Astrocyte (in vitro differentiated cells and primary cell): ENCODE results near the gene SLC47A2. TPM values are rescaled to one million over a fixed set of nuclear protein-coding genes. Genes with fewer than 3 reads are reported as not detected.

Experiments
- DNase-seq: peaks from one replicate; pipeline ENCODE4 v3.0.0-alpha.2; 2010; ENCODE audit warnings: low read depth
- FAIRE-seq: peaks from 2 replicates; lab custom pipeline; 2011; peaks lifted over from hg19 to GRCh38; lab: Jason Lieb, UNC
- H2AFZ ChIP-seq: 2 replicates; pipeline ENCODE4 v1.6.0; 2012; ENCODE audit warnings: low read depth, low read length, inconsistent platforms
- H3K27ac ChIP-seq: 2 replicates; pipeline ENCODE4 v1.5.1; 2011; ENCODE audit warnings: low read depth, low read length, inconsistent platforms
- H3K27me3 ChIP-seq: 2 replicates; pipeline ENCODE4 v1.6.0; 2011; ENCODE audit warnings: low read length, inconsistent platforms; ENCODE audit not compliant: insufficient read depth
- H3K36me3 ChIP-seq: 2 replicates; pipeline ENCODE4 v1.5.1; 2011; ENCODE audit warnings: low read length, inconsistent platforms; ENCODE audit not compliant: insufficient read depth
- H3K4me1 ChIP-seq: 2 replicates; pipeline ENCODE4 v1.5.1; 2011; ENCODE audit warnings: low read length, inconsistent platforms; ENCODE audit not compliant: insufficient read depth
- H3K4me2 ChIP-seq: 2 replicates; pipeline ENCODE4 v1.6.0; 2012; ENCODE audit warnings: low read length, inconsistent platforms
- H3K4me3 ChIP-seq: 2 replicates; pipeline ENCODE4 v1.5.1; 2011; ENCODE audit warnings: low read depth, mild to moderate bottlenecking, low read length, inconsistent platforms; ENCODE audit not compliant: insufficient read depth
- H3K79me2 ChIP-seq: 2 replicates; pipeline ENCODE4 v1.6.0; 2012; ENCODE audit warnings: mild to moderate bottlenecking, low read length, inconsistent platforms; ENCODE audit not compliant: insufficient read depth
- H3K9ac ChIP-seq: 2 replicates; pipeline ENCODE4 v1.6.0; 2012; ENCODE audit warnings: mild to moderate bottlenecking, low read length, inconsistent platforms
- H3K9me3 ChIP-seq: 2 replicates; pipeline ENCODE4 v1.5.1; 2012; ENCODE audit warnings: low read depth, mild to moderate bottlenecking, low read length, inconsistent platforms; ENCODE audit not compliant: insufficient read depth
- H4K20me1 ChIP-seq: 2 replicates; pipeline ENCODE4 v1.6.0; 2012; ENCODE audit warnings: low read length, inconsistent platforms; ENCODE audit not compliant: insufficient read depth
- H3K27ac Mint-ChIP-seq: one replicate; pipeline ENCODE4 v1.8.0; 2021; ENCODE audit warnings: mild to moderate bottlenecking, mixed read lengths; ENCODE audit not compliant: unreplicated experiment
- H3K27me3 Mint-ChIP-seq: one replicate; pipeline ENCODE4 v1.8.0; 2021; ENCODE audit warnings: low read depth, mixed read lengths; ENCODE audit not compliant: unreplicated experiment
- H3K36me3 Mint-ChIP-seq: one replicate; pipeline ENCODE4 v1.8.0; 2021; ENCODE audit warnings: low read depth, mixed read lengths; ENCODE audit not compliant: unreplicated experiment
- H3K4me1 Mint-ChIP-seq: one replicate; pipeline ENCODE4 v1.8.0; 2021; ENCODE audit warnings: low read depth, mixed read lengths; ENCODE audit not compliant: unreplicated experiment
- H3K4me3 Mint-ChIP-seq: one replicate; pipeline ENCODE4 v1.8.0; 2021; ENCODE audit warnings: mild to moderate bottlenecking, moderate library complexity, mixed read lengths; ENCODE audit not compliant: unreplicated experiment
- H3K9me3 Mint-ChIP-seq: one replicate; pipeline ENCODE4 v1.8.0; 2021; ENCODE audit warnings: mild to moderate bottlenecking, mixed read lengths; ENCODE audit not compliant: unreplicated experiment
- CTCF ChIP-seq: IDR thresholded peaks from 2 replicates; pipeline ENCODE4 v1.5.1; 2011; ENCODE audit warnings: low read depth, mild to moderate bottlenecking, inconsistent platforms, low read length, moderate library complexity; ENCODE audit not compliant: insufficient read depth
- EZH2 ChIP-seq: IDR thresholded peaks from 2 replicates; pipeline ENCODE4 v1.6.1; 2012; ENCODE audit warnings: mild to moderate bottlenecking, low read length, inconsistent platforms; ENCODE audit not compliant: insufficient read depth
- total RNA-seq: library from RNA; stranded (reverse); gene quantifications from 2 replicates; pipeline ENCODE4 v1.2.1, GENCODE V29; 2021

The SLC47A2 gene
- total RNA-seq, 1 donor from 2014 or later: not detected

- Mint-ChIP-seq H3K36me3 (peaks cover 1% of the 10 kb centered on the region), H3K27ac (peak overlapping the region; percentile 95), H3K4me1 (peaks cover 23% of the 10 kb centered on the region), H3K4me3 (peak overlapping the region; percentile 83), H3K9me3 (no peaks in the 10 kb centered on the region), H3K27me3 (no peaks in the 10 kb centered on the region)
- Histone ChIP-seq H3K36me3 (no peaks in the 10 kb centered on the region), H3K9me3 (no peaks in the 10 kb centered on the region), H3K79me2 (no peaks in the 10 kb centered on the region), H4K20me1 (no peaks in the 10 kb centered on the region), H3K9ac (peak overlapping the region; percentile 84), H3K4me3 (peak overlapping the region; percentile 82), H3K27ac (peak overlapping the region; percentile 80), H3K4me1 (peaks cover 21% of the 10 kb centered on the region), H3K27me3 (peaks cover 2% of the 10 kb centered on the region), H2AFZ (peak overlapping the region; percentile 99), H3K4me2 (peak overlapping the region; percentile 99)
- FAIRE-seq (no peak), DNase-seq (peak; percentile 51)
- TF ChIP-seq EZH2 (no peak), CTCF (no peak)
These were observed 68.5 kb downstream of the SLC47A2 start for GRCh38 chr17:19647697-19648474.

GRCh38 chr17:19646788-19647696, 69.3 kb downstream of the SLC47A2 start:
- Histone ChIP-seq H3K4me1 (peaks cover 21% of the 10 kb centered on the region), H3K4me3 (peak overlapping the region; percentile 82), H3K27me3 (peaks cover 3% of the 10 kb centered on the region), H2AFZ (no peak overlapping the region), H3K4me2 (peak overlapping the region; percentile 99), H3K9me3 (no peaks in the 10 kb centered on the region), H4K20me1 (no peaks in the 10 kb centered on the region), H3K27ac (no peak overlapping the region), H3K36me3 (no peaks in the 10 kb centered on the region), H3K9ac (peak overlapping the region; percentile 84), H3K79me2 (no peaks in the 10 kb centered on the region)
- Mint-ChIP-seq H3K4me1 (peaks cover 22% of the 10 kb centered on the region), H3K9me3 (no peaks in the 10 kb centered on the region), H3K27me3 (no peaks in the 10 kb centered on the region), H3K27ac (no peak overlapping the region), H3K36me3 (no peaks in the 10 kb centered on the region), H3K4me3 (peak overlapping the region; percentile 83)
- FAIRE-seq (no peak), DNase-seq (no peak)
- TF ChIP-seq CTCF: no peak
- TF ChIP-seq EZH2: no peak
